Measurements from ENCODE around the gene SOCS6.

DNA sequence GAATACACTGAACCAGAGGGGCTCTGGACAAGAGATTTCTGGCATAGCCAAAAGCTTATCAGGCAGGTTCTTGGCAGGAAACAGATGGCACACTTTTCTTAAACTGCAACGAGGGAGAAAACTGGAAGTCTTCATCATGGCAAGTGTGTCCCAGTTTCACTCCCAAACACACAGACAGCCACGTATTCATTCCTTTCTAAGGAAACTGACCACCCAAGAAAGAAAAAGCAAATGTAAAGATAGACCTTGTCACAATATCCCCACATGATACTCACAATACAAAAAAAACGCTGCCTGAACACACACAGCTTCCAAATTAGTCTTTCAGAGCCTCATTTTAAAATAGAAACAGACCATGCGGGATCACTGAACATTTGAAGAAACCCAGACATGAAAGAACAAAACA is 42.8 kb upstream of the SOCS6 start:
- TF ChIP-seq POLR2AphosphoS5 (IDR thresholded peaks at IDR 0.05; ENCODE audit: low read depth) (no peak), EZH2phosphoT487 (IDR thresholded peaks at IDR 0.05; ENCODE audit: unreplicated experiment) (no peak), EZH2 (IDR thresholded peaks at IDR 0.05; ENCODE audit: low read depth, unreplicated experiment) (no peak), REST (IDR thresholded peaks at IDR 0.05; ENCODE audit: unreplicated experiment) (no peak), NANOG (IDR thresholded peaks at IDR 0.05; ENCODE audit: borderline replicate concordance) (no peak), ZNF114 (CRISPR knock-in tag; IDR thresholded peaks at IDR 0.05) (no peak)
- TF ChIP-seq, protein P1, sequence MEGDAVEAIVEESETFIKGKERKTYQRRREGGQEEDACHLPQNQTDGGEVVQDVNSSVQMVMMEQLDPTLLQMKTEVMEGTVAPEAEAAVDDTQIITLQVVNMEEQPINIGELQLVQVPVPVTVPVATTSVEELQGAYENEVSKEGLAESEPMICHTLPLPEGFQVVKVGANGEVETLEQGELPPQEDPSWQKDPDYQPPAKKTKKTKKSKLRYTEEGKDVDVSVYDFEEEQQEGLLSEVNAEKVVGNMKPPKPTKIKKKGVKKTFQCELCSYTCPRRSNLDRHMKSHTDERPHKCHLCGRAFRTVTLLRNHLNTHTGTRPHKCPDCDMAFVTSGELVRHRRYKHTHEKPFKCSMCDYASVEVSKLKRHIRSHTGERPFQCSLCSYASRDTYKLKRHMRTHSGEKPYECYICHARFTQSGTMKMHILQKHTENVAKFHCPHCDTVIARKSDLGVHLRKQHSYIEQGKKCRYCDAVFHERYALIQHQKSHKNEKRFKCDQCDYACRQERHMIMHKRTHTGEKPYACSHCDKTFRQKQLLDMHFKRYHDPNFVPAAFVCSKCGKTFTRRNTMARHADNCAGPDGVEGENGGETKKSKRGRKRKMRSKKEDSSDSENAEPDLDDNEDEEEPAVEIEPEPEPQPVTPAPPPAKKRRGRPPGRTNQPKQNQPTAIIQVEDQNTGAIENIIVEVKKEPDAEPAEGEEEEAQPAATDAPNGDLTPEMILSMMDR (conservative IDR thresholded peaks at IDR 0.05; ENCODE audit: low read depth in 2 of 2), result no peak

Measured in GM23338 (cell line).